HG03095 (cell line): Measurements from ENCODE around the gene CCDC85C.

Source experiments
- ATAC-seq: cut with Tn5 transposase; IDR thresholded peaks from one replicate; pipeline ENCODE4 v1.9.1; 2021; ENCODE audit warnings: moderate library complexity; ENCODE audit not compliant: unreplicated experiment

Gene CCDC85C

GRCh38 chr14:99590746-99591555 lies 13.1 kb downstream of the CCDC85C start:
- ATAC-seq, result no peak

DNA sequence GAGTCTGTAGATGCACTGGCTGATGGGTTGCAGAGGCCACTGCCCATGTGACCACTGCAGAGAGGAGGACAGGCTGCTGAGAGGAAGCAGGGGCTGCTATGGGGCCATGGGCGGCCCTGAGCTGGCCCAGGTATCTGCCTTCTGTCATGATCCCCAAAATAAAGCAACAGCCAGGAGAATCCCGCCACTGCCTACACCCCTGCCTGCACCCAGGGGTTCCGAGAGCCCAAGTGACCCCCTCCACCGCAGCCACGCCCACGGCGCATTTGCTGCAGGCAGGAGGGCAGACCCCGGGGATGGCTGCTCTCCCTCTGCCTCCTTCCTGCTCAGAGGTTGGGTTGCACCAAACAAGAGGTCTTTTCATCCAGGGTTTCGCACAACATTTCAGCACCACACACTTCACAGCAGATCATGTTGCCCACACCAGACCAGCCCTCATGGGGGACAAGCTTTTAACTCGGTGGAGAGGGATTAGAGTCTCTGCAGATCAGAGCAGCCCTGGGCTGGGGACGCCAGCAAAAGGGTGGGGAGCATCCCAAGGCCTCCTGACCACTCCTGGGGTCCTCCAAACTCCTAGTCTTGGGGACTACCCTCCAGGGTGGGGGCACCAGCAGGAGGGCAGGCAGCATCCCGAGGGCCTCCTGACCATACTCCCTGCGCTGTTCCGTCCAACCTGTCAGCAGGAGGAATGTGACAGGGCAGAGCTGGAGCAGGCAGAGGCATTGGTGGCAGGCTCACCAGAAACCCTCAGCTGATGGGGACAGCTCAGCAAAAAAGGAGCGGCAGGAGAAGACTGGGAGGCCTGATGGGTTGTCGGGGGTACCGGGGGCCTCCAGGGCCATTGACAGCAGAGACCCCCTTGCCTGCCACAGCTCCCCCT lies 14.1 kb downstream of the CCDC85C start:
- no peak for ATAC-seq

- ATAC-seq, result no peak
Measured at GRCh38 chr14:99589031-99589441, 15.0 kb downstream of the CCDC85C start.

GRCh38 chr14:99587460-99588278 lies 16.3 kb downstream of the CCDC85C start:
- no peak for ATAC-seq

DNA sequence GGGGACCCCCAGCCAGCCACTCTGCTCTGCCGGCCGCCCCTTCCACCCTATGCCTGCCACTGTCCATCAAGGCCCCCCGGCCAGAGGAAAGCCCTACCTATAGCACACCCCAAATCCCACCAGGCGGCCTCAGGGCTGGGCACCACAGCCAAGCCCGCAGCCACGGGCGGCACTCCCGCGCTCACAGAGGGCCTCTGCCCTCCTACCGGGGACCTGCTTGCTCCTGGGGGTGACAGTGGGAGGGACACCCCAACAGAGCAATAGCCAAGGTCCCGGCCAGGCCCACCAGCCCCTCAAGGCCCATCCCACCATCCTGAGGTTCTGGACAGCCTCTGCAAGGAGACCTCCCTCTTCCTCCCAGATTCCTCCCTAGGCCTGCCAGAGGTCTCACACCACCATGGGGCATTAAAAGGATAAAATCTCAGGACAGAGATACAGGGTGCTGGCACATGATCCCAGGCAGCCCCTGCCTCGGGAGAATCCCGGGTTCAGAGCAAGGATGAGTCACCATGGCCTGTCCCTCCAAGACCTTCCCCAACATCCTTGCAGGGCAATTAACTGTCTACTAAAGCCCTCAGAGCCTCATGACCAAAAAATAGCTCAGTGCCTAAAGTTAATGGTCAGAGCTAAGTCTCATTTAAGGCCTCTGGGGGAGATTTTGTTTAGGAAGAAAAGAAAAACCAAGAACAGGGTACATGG lies 17.1 kb downstream of the CCDC85C start:
- ATAC-seq, result no peak

DNA sequence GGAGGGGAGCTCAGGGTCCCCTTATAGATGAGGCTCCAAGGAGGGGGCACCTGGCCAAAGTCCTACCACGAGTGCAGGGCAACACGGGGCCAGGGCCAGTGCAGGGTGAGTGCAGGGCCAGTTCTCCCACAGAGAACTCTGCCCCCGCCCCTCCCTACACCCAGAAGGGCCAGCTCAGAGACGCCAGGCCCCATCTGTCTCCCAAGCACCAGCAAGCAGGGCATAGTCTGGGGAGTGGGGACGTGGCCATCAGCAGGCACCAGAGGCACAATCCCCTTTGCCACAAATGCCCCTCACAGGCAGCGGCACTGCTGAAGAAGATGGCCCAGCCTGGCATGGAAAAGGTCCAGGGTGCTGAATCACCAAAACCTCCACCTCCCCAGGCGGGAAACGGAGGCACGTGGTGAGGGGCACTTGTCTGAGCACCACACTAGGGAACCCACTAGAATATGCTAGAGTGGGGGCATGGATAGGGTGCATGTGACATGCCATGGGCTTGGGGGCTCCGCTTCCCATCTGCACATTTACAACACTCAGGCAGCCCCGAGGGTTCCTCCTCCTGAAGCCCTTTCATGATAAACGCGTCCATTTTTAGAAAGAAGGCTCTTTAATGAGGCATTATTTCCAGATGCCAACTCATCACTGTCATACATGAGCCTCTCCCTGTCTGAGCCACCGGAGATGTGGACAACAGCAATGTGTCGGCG lies 17.8 kb downstream of the CCDC85C start:
- ATAC-seq, result no peak

DNA sequence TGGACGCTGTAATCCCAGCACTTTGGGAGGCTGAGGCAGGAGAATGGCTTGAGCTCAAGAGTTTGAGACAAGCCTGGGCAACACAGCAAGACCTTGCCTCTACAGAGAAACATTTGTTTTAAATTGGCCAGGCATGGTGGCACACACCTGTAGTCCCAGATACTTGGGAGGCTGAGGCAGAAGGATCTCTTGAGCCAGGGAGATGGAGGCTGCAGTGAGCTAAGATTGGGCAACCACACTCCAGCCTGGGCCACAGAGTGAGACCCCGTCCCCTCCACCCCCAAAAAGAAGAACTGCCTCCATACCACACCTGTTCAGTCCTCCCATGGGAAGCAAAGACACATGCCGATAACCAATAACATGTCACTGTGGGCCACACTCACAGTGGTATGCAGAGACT lies 19.2 kb downstream of the CCDC85C start:
- ATAC-seq, result no peak

DNA sequence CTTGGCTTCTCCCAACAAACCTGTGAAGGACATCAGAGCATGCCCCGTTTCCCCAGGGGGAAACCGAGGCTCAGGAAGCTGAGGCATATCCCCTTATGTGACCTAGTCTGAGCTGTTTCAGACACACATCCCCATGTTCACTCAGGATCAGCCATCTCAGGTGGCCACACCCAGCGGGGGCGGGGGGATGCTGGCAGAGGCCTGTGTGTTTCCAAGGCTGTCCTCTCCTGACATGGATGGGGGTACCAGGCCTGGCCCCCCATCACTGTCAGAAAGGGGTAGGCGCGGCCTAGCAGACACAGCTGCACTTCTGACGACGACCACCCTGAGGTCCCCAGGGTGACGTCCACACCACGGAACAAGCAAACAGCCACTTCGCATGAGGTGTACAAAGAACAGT lies 22.1 kb downstream of the CCDC85C start:
- no peak for ATAC-seq

DNA sequence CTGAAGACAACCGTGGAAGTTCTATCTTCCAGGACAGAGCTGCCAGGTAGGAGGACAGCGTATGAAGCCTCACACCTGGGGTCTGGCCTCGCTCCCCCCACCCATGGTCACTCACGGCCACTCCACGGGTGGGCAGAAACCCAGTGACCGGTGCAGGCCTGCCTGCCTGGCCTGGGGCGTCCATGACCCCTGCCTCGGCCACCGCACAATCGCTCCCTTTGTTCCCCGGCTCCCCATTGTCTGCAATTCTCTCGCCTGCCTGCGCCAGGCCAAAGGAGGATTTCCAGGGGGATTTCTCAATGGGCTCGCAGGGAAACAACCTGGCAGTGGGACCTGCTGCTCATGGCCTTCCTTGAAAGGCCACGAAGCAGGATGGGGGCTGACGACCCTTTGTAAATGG lies 22.6 kb downstream of the CCDC85C start:
- ATAC-seq, result no peak

DNA sequence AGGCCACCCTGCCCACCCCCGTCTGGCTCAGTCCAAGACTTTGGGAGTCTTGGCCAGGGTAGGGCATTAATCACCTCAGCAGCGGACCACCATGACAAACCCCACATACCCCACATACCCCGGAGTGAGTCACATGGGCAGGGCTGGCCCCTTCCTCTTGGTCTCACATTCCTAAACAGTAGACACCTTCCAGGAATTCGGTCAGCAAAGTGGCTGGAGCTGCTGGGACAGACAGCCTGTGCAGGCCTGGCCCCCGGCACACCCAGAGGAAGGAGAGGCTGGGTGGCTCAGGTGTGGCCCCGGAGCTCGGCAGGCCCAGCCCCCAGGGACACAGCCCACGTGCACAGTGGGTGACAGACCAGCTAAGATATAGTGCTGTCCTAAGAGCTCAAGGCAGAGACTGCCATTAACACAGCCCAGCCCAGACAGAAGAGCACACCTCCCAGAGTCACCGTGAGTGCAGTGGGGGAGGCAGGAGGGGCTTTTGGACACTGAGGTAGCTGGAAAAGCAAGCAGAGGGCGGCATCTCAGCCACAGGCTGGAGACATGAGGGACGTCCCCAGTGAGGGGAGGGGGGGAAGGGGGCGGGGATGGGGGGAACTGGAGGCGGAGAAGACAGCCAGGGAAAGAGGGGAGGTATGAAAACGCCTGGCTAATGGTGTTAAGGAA lies 24.0 kb downstream of the CCDC85C start:
- ATAC-seq, result no peak

- ATAC-seq, result no peak
Measured at GRCh38 chr14:99579120-99579836, 24.7 kb downstream of the CCDC85C start.

DNA sequence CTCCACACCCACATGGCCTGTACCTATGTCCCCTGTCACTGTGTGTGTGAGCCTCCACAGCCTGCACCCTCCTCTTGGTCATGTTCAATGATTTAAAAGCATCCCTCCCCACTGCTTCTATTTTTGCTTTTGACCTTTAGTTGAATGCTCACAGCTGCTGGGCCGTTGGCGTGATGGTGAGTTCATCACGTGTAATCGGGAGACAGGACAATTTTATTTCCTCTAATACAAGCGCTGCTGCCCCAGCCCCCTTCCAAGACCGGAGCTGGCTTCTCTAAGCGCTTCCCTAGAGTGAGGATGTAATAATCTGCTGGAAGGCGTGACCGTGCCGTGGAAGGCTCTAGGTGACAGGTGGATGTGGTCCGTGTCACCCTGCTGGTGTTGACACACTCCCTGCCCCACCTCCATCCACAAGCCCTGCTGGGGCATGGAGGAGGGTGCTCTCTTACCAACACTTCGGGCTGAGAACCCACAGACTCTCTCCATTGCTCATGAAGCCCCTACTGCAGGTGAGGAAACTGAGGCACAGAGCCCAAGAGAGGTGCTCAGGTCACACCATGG lies 25.4 kb downstream of the CCDC85C start:
- ATAC-seq, result no peak

DNA sequence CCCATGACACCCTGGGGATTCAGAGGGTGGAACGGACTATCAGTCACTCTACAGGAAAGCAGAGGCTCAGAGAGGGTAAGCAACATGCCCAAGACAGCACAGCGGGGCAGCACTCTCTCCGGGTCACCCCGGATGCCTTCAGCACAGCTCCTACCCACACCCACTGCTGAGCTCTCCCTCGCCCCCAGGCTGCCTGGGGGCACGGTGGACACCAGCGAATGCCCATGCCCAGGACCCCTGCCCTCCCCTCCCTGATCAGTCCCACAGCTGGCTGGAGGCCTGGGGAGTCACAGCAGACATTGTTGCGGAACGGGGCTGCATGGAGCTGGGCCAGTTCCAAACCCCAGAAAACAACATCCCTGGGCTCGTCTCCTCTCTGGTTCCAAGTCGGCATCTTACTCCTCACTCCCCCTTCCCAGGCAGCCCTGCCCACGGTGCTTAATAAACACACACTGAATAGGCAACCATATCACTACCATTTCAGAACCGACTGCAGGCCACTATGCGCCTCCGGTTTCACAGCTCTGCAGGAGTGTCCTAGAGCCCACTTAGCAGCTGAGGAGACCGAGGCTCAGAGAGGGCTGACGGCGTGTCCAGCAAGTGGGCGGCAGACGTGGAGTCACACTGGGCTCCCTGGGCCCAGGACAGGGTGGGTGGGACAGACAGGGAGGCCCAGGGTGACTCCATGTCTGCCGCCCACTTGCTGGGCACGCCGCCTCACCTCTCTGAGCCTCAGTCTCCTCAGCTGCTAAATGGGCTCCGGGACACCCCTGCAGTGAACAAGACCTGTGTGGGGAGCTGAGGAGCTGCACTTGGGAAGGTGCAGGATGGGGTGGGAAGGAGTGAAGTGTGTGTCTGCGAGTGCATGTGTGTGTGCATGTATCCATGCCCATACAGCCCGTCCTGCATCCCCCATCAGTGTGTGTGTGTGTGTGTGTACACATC lies 27.0 kb downstream of the CCDC85C start:
- no peak for ATAC-seq

- no peak for ATAC-seq
Measured at GRCh38 chr14:99576304-99576703, 27.7 kb downstream of the CCDC85C start.

- no peak for ATAC-seq
Measured at GRCh38 chr14:99575043-99576023, 28.7 kb downstream of the CCDC85C start.
